ENCODE measurements around the gene TP53I13. TPM values are rescaled to one million over a fixed set of nuclear protein-coding genes. Genes with fewer than 3 reads are reported as not detected.

The TP53I13 gene
- total RNA-seq, 3 donors from 2014 or later, result 43.9 to 75.4 (median 46.9) TPM

DNA sequence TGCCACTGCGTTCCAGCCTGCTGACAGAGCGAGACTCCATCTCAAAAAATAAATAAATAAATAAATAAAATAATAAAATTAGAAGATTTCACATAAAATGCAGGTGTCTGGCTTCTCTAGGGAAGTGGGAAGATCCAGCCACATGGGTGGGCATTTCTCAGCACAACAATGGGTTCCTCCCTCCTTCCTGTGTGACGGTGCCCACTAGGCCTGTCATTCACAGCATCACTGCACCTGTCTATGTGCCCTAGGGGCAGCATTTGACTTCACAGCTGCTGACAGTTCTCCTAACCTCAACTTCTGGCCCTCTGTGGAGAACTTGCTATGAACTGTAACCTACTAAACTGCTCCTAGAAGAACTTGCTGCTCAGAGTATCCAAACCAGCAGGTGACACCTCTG lies 4.7 kb upstream of the TP53I13 start:
- intact Hi-C loops (cut with DNase I, micrococcal nuclease), result no loop called here
- TF ChIP-seq CTCF (IDR thresholded peaks at IDR 0.05), result no peak
- H3K4me3 ChIP-seq, result no peak overlapping the region
- ATAC-seq (no peak), DNase-seq (no peak)
- no peaks in the 10 kb centered on the region for H3K36me3 ChIP-seq (ENCODE audit: low read depth)
- H3K4me1 ChIP-seq (ENCODE audit: low read depth), result peaks cover 14% of the 10 kb centered on the region
- H3K9me3 ChIP-seq, result no peaks in the 10 kb centered on the region

GRCh38 chr17:29565643-29566472 lies 2.6 kb upstream of the TP53I13 start:
- DNase-seq, result peak; percentile 69 to 85 (median 82)
- H3K9me3 ChIP-seq, result no peaks in the 10 kb centered on the region
- intact Hi-C loops (cut with DNase I, micrococcal nuclease), result no loop called here
- peak overlapping the region; percentile 40 for H3K4me3 ChIP-seq
- no peak for TF ChIP-seq CTCF (IDR thresholded peaks at IDR 0.05)
- ATAC-seq, result peak; percentile 50
- peaks cover 24% of the 10 kb centered on the region for H3K4me1 ChIP-seq (ENCODE audit: low read depth)
- no peaks in the 10 kb centered on the region for H3K36me3 ChIP-seq (ENCODE audit: low read depth)

GRCh38 chr17:29566473-29567303 lies 1.8 kb upstream of the TP53I13 start, which contains the start of gene ABHD15:
ABHD15 (minus strand) TSS chr17:29567037; CDS start chr17:29566966, 71 bp downstream.
- intact Hi-C loops (cut with DNase I, micrococcal nuclease), result no loop called here
- peak; percentile 79 to 89 (median 86) for DNase-seq

GRCh38 chr17:29567304-29567553 lies 1.3 kb upstream of the TP53I13 start:
- Histone ChIP-seq H3K4me1 (ENCODE audit: low read depth) (peaks cover 27% of the 10 kb centered on the region), H3K9me3 (no peaks in the 10 kb centered on the region), H3K4me3 (peak overlapping the region; percentile 41), H3K36me3 (ENCODE audit: low read depth) (no peaks in the 10 kb centered on the region)
- DNase-seq, result peak in 1 of 3 donors; percentile 47
- ATAC-seq, result peak; percentile 14
- no peak for TF ChIP-seq CTCF (IDR thresholded peaks at IDR 0.05)
- intact Hi-C loops (cut with DNase I, micrococcal nuclease), result no loop called here

More at GRCh38 chr17:29566473-29567303, 1.8 kb upstream of the TP53I13 start, which contains the start of gene ABHD15:
- no peaks in the 10 kb centered on the region for H3K36me3 ChIP-seq (ENCODE audit: low read depth)
- peak; percentile 69 for ATAC-seq
- TF ChIP-seq CTCF (IDR thresholded peaks at IDR 0.05), result no peak
- H3K4me3 ChIP-seq, result peak within 1 kb of the TSS; percentile 41
- H3K9me3 ChIP-seq, result no peaks in the 10 kb centered on the region
- H3K4me1 ChIP-seq (ENCODE audit: low read depth), result peaks cover 27% of the 10 kb centered on the region

GRCh38 chr17:29567554-29568330 lies 759 bp upstream of the TP53I13 start:
- DNase-seq (peak; percentile 72 to 90 (median 86)), ATAC-seq (peak; percentile 60)
- Histone ChIP-seq H3K36me3 (ENCODE audit: low read depth) (no peaks in the 10 kb centered on the region), H3K4me3 (peak overlapping the region; percentile 41), H3K4me1 (ENCODE audit: low read depth) (peaks cover 27% of the 10 kb centered on the region), H3K9me3 (no peaks in the 10 kb centered on the region)
- TF ChIP-seq CTCF (IDR thresholded peaks at IDR 0.05), result peak; percentile 27
- intact Hi-C loops (cut with DNase I, micrococcal nuclease), result no loop called here

All from mucosa of descending colon (tissue), 3 donors.